NB4 (cell line): Measurements from ENCODE around the gene HOXD4.

Source experiments
- MYC ChIP-seq: IDR thresholded peaks from 2 replicates; pipeline ENCODE4 v1.6.1; 2011; ENCODE audit warnings: low read depth, low read length
- POLR2A ChIP-seq: IDR thresholded peaks from 2 replicates; pipeline ENCODE4 v1.6.1; 2011; ENCODE audit warnings: mild to moderate bottlenecking; ENCODE audit not compliant: insufficient read length; ENCODE audit errors: extremely low read depth
- TF ChIP-seq, protein P1 (sequence below): IDR thresholded peaks from one replicate; pipeline ENCODE4 v1.5.1; 2012; ENCODE audit warnings: low read depth, low read length

- TF ChIP-seq POLR2A: no peak
- TF ChIP-seq, protein P1, sequence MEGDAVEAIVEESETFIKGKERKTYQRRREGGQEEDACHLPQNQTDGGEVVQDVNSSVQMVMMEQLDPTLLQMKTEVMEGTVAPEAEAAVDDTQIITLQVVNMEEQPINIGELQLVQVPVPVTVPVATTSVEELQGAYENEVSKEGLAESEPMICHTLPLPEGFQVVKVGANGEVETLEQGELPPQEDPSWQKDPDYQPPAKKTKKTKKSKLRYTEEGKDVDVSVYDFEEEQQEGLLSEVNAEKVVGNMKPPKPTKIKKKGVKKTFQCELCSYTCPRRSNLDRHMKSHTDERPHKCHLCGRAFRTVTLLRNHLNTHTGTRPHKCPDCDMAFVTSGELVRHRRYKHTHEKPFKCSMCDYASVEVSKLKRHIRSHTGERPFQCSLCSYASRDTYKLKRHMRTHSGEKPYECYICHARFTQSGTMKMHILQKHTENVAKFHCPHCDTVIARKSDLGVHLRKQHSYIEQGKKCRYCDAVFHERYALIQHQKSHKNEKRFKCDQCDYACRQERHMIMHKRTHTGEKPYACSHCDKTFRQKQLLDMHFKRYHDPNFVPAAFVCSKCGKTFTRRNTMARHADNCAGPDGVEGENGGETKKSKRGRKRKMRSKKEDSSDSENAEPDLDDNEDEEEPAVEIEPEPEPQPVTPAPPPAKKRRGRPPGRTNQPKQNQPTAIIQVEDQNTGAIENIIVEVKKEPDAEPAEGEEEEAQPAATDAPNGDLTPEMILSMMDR: no peak
- TF ChIP-seq MYC: no peak
Measured at GRCh38 chr2:176189681-176190641, 38.6 kb downstream of the HOXD4 start.
